ENCODE measurements around the gene TCF25. TPM values are rescaled to one million over a fixed set of nuclear protein-coding genes. Genes with fewer than 3 reads are reported as not detected.

Gene TCF25
- total and polyA plus RNA-seq, 12 donors: 177 to 438 (median 213) TPM

DNA sequence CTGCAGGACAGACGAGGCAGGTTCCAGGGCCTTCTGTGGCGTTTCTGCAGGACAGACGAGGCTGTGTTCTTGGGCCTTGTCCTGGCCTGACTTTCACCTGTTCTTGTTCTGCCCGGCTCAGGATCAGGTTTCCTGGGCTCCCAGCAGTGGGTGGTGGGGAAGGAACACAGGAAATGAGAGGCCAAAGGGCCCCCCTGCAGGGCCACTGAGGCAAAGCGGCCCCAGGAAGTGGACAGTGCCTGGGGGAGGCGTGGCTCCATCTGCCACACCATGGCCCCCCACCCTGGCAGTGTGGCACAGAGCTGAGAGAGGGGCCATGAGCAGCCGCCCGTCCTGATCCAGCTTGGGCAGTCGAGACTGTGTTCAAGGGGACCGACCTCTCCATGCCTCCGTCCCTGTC, 24.4 kb upstream of the TCF25 start:
- H3K4me1 ChIP-seq (replicated peaks in 1 of 2): no peaks in the 10 kb centered on the region
- H3K27me3 ChIP-seq: no peaks in the 10 kb centered on the region
- intact Hi-C loops (cut with DNase I): no loop called here
- no peak overlapping the region for H3K4me3 ChIP-seq
- no peak for DNase-seq
- 86 to 100% (median 92%) methylated on average over 1 to 11 of the region's 11 CpGs for WGBS, 4 donors
- no peak overlapping the region for H3K27ac ChIP-seq
- no peaks in the 10 kb centered on the region for H3K36me3 ChIP-seq (replicated peaks in 1 of 2)
- TF ChIP-seq POLR2A (IDR thresholded peaks at IDR 0.05): no peak
- TF ChIP-seq, protein P1, sequence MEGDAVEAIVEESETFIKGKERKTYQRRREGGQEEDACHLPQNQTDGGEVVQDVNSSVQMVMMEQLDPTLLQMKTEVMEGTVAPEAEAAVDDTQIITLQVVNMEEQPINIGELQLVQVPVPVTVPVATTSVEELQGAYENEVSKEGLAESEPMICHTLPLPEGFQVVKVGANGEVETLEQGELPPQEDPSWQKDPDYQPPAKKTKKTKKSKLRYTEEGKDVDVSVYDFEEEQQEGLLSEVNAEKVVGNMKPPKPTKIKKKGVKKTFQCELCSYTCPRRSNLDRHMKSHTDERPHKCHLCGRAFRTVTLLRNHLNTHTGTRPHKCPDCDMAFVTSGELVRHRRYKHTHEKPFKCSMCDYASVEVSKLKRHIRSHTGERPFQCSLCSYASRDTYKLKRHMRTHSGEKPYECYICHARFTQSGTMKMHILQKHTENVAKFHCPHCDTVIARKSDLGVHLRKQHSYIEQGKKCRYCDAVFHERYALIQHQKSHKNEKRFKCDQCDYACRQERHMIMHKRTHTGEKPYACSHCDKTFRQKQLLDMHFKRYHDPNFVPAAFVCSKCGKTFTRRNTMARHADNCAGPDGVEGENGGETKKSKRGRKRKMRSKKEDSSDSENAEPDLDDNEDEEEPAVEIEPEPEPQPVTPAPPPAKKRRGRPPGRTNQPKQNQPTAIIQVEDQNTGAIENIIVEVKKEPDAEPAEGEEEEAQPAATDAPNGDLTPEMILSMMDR (IDR thresholded peaks at IDR 0.05): no peak
- no peaks in the 10 kb centered on the region for H3K9me3 ChIP-seq (replicated peaks in 1 of 3)

- H3K4me3 ChIP-seq: no peak overlapping the region
- 90 to 95% (median 90%) methylated on average over 13 to 21 of the region's 21 CpGs for WGBS, 4 donors
- no peaks in the 10 kb centered on the region for H3K9me3 ChIP-seq (replicated peaks in 1 of 3)
- no peak for DNase-seq
- TF ChIP-seq POLR2A (IDR thresholded peaks at IDR 0.05): no peak
- TF ChIP-seq, protein P1 (IDR thresholded peaks at IDR 0.05): no peak
- no peaks in the 10 kb centered on the region for H3K4me1 ChIP-seq (replicated peaks in 1 of 2)
- intact Hi-C loops (cut with DNase I): no loop called here
- H3K27me3 ChIP-seq: no peaks in the 10 kb centered on the region
- no peaks in the 10 kb centered on the region for H3K36me3 ChIP-seq (replicated peaks in 1 of 2)
- H3K27ac ChIP-seq: no peak overlapping the region
These were observed 19.9 kb upstream of the TCF25 start for GRCh38 chr16:89853306-89853993.

DNA sequence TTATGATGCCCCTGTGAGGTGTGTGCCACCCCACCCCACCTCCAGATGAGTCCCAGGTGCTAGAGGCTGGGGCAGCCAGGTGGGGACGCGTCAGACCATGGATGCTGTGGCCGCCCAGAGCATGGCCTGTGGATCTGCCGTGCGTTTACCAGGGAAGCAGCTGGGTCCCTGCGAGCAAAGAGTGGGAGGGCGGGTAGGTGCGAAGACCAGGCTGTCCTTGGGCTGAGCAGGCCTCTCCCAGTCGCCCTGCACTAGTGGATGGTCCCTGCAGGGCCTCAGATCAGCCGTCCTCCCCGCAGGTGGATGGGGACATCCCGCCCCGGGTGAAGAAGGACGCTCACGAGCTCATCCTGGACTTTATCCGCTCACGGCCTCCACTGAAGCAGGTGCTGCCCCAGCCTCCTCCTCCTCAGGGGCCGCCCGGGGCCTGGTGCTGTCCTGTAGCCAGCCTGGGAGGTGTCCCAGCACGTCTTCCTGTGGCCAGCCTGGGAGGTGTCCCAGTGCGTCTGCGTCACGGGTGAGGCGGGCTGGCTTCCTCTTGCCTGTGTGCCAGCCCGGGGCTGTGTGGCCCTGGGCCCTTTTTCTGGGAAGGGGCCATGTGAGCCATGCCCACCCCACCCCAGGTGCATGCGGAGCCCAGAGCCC, 18.0 kb upstream of the TCF25 start:
- intact Hi-C loops (cut with DNase I): no loop called here
- TF ChIP-seq, protein P1 (IDR thresholded peaks at IDR 0.05): no peak
- TF ChIP-seq POLR2A (IDR thresholded peaks at IDR 0.05): no peak
- no peak for DNase-seq

DNA sequence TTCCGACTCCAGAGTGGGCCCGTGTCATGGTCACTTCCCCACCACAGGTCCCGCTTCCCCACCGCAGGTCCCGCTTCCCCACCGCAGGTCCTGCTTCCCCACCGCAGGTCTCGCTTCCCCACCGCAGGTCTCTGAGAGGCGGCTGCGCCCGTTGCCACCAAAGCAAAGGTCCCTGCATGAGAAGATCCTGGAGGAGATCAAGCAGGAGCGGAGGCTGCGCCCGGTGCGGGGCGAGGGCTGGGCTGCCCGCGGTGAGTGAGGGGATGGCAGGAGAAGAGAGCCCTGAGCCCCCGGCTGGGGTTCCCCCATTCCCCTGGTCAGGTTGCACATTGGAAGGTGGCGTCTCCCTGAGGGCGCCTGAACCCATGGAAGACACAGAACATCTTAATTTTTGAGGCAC, 17.4 kb upstream of the TCF25 start:
- no peak for TF ChIP-seq POLR2A (IDR thresholded peaks at IDR 0.05)
- TF ChIP-seq, protein P1 (IDR thresholded peaks at IDR 0.05): no peak
- intact Hi-C loops (cut with DNase I): no loop called here
- Histone ChIP-seq H3K4me1 (replicated peaks in 1 of 2) (no peaks in the 10 kb centered on the region), H3K36me3 (replicated peaks in 1 of 2) (no peaks in the 10 kb centered on the region), H3K27ac (no peak overlapping the region), H3K9me3 (replicated peaks in 1 of 3) (no peaks in the 10 kb centered on the region), H3K4me3 (no peak overlapping the region), H3K27me3 (no peaks in the 10 kb centered on the region)
- no peak for DNase-seq
- 84 to 93% (median 89%) methylated on average over 17 to 22 of the region's 22 CpGs for WGBS, 4 donors

More for the DNA sequence above, 18.0 kb upstream of the TCF25 start:
- H3K27ac ChIP-seq: no peak overlapping the region
- H3K9me3 ChIP-seq (replicated peaks in 1 of 3): no peaks in the 10 kb centered on the region
- H3K4me1 ChIP-seq (replicated peaks in 1 of 2): no peaks in the 10 kb centered on the region
- H3K4me3 ChIP-seq: no peak overlapping the region
- WGBS, 4 donors: 74 to 94% (median 87%) methylated on average over 5 to 26 of the region's 26 CpGs
- H3K36me3 ChIP-seq (replicated peaks in 1 of 2): no peaks in the 10 kb centered on the region
- no peaks in the 10 kb centered on the region for H3K27me3 ChIP-seq

All from adrenal gland (tissue), 12 donors.